SJSA1 (cell line): ENCODE measurements around the gene FAM219A. TPM values are rescaled to one million over a fixed set of nuclear protein-coding genes. Genes with fewer than 3 reads are reported as not detected.

ENCODE experiments used
- DNase-seq, 2 experiments: peaks; one replicate each; pipeline ENCODE4 v3.0.0-alpha.2; 2015 to 2020; ENCODE audit warnings: low spot score in 2 of 2, low read depth in 1 of 2
- H3K27ac ChIP-seq: fragments of 250-450 bp; sonication (Bioruptor Pico); 2 replicates; pipeline ENCODE4 v1.5.1; 2020; ENCODE audit warnings: mild to moderate bottlenecking, moderate library complexity
- H3K27me3 ChIP-seq: fragments of 250-450 bp; sonication (Bioruptor Pico); replicated peaks from 2 replicates; pipeline ENCODE4 v1.5.1; 2020; ENCODE audit warnings: mild to moderate bottlenecking, moderate library complexity
- H3K36me3 ChIP-seq: fragments of 250-450 bp; sonication (Bioruptor Pico); 2 replicates; pipeline ENCODE4 v1.5.1; 2020; ENCODE audit warnings: mild to moderate bottlenecking
- H3K4me1 ChIP-seq: fragments of 250-450 bp; sonication (Bioruptor Pico); replicated peaks from 2 replicates; pipeline ENCODE4 v1.6.1; 2021; ENCODE audit warnings: mild to moderate bottlenecking
- H3K4me3 ChIP-seq: fragments of 250-450 bp; sonication (Bioruptor Pico); 2 replicates; pipeline ENCODE4 v1.5.1; 2020; ENCODE audit warnings: mild to moderate bottlenecking
- H3K9me3 ChIP-seq: fragments of 250-450 bp; sonication (Bioruptor Pico); replicated peaks from 2 replicates; pipeline ENCODE4 v1.5.1; 2020; ENCODE audit warnings: mild to moderate bottlenecking
- total RNA-seq: library from RNA; depleted of rRNA; stranded (reverse); fragments of >200 nt; shearing (Covaris generic); gene quantifications from 2 replicates; pipeline ENCODE4 v1.2.3, GENCODE V29; 2014

Gene FAM219A
- total RNA-seq, 1 experiment from 2014 or later, result 13.3 TPM

GRCh38 chr9:34396276-34397214 is 61.8 kb downstream of the FAM219A start:
- DNase-seq, result no peak
- no peaks in the 10 kb centered on the region for H3K4me1 ChIP-seq
- H3K27me3 ChIP-seq, result no peaks in the 10 kb centered on the region
- H3K9me3 ChIP-seq, result no peaks in the 10 kb centered on the region
- no peak overlapping the region for H3K4me3 ChIP-seq
- no peaks in the 10 kb centered on the region for H3K36me3 ChIP-seq
- no peak overlapping the region for H3K27ac ChIP-seq

- Histone ChIP-seq H3K27me3 (no peaks in the 10 kb centered on the region), H3K9me3 (no peaks in the 10 kb centered on the region), H3K36me3 (no peaks in the 10 kb centered on the region), H3K4me3 (no peak overlapping the region), H3K27ac (no peak overlapping the region), H3K4me1 (no peaks in the 10 kb centered on the region)
- no peak for DNase-seq
Measured at GRCh38 chr9:34392511-34392910, 65.9 kb downstream of the FAM219A start.

GRCh38 chr9:34387239-34387638 is 71.1 kb downstream of the FAM219A start:
- H3K9me3 ChIP-seq, result no peaks in the 10 kb centered on the region
- no peak for DNase-seq
- H3K27ac ChIP-seq, result no peak overlapping the region
- H3K4me3 ChIP-seq, result no peak overlapping the region
- H3K27me3 ChIP-seq, result no peaks in the 10 kb centered on the region
- H3K4me1 ChIP-seq, result no peaks in the 10 kb centered on the region
- H3K36me3 ChIP-seq, result no peaks in the 10 kb centered on the region

GRCh38 chr9:34386656-34387055 is 71.7 kb downstream of the FAM219A start:
- DNase-seq, result no peak
- no peak overlapping the region for H3K27ac ChIP-seq
- H3K4me3 ChIP-seq, result no peak overlapping the region
- H3K9me3 ChIP-seq, result no peaks in the 10 kb centered on the region
- H3K36me3 ChIP-seq, result no peaks in the 10 kb centered on the region
- H3K4me1 ChIP-seq, result no peaks in the 10 kb centered on the region
- no peaks in the 10 kb centered on the region for H3K27me3 ChIP-seq

GRCh38 chr9:34385561-34386230 is 72.7 kb downstream of the FAM219A start:
- no peak overlapping the region for H3K27ac ChIP-seq
- no peaks in the 10 kb centered on the region for H3K4me1 ChIP-seq
- H3K9me3 ChIP-seq, result no peaks in the 10 kb centered on the region
- no peak overlapping the region for H3K4me3 ChIP-seq
- no peaks in the 10 kb centered on the region for H3K36me3 ChIP-seq
- no peaks in the 10 kb centered on the region for H3K27me3 ChIP-seq
- no peak for DNase-seq

- Histone ChIP-seq H3K27ac (no peak overlapping the region), H3K27me3 (no peaks in the 10 kb centered on the region)
- DNase-seq, result no peak
Measured at GRCh38 chr9:34384368-34385165, 73.8 kb downstream of the FAM219A start.

GRCh38 chr9:34383904-34384303 is 74.5 kb downstream of the FAM219A start:
- no peaks in the 10 kb centered on the region for H3K27me3 ChIP-seq
- no peaks in the 10 kb centered on the region for H3K9me3 ChIP-seq
- no peak for DNase-seq

More at GRCh38 chr9:34384368-34385165, 73.8 kb downstream of the FAM219A start:
- 0 out of 2 replicates have a peak, but pooled peaks cover 2% of the 10 kb centered on the region for H3K4me1 ChIP-seq
- H3K4me3 ChIP-seq, result no peak overlapping the region
- H3K9me3 ChIP-seq, result no peaks in the 10 kb centered on the region
- H3K36me3 ChIP-seq, result no peaks in the 10 kb centered on the region

GRCh38 chr9:34382879-34383278 is 75.5 kb downstream of the FAM219A start:
- H3K27me3 ChIP-seq, result no peaks in the 10 kb centered on the region
- H3K36me3 ChIP-seq, result no peaks in the 10 kb centered on the region
- no peak overlapping the region for H3K27ac ChIP-seq
- H3K4me1 ChIP-seq, result 0 out of 2 replicates have a peak, but pooled peaks cover 2% of the 10 kb centered on the region
- no peaks in the 10 kb centered on the region for H3K9me3 ChIP-seq
- DNase-seq, result no peak
- no peak overlapping the region for H3K4me3 ChIP-seq

More at GRCh38 chr9:34383904-34384303, 74.5 kb downstream of the FAM219A start:
- Histone ChIP-seq H3K36me3 (no peaks in the 10 kb centered on the region), H3K4me1 (0 out of 2 replicates have a peak, but pooled peaks cover 2% of the 10 kb centered on the region), H3K27ac (no peak overlapping the region), H3K4me3 (no peak overlapping the region)

- H3K27ac ChIP-seq, result no peak overlapping the region
- DNase-seq, result no peak
- no peaks in the 10 kb centered on the region for H3K9me3 ChIP-seq
Measured at GRCh38 chr9:34382054-34382453, 76.3 kb downstream of the FAM219A start.

GRCh38 chr9:34381323-34381722 is 77.0 kb downstream of the FAM219A start:
- Histone ChIP-seq H3K4me3 (no peak overlapping the region), H3K9me3 (no peaks in the 10 kb centered on the region), H3K36me3 (no peaks in the 10 kb centered on the region), H3K27ac (no peak overlapping the region), H3K27me3 (no peaks in the 10 kb centered on the region), H3K4me1 (0 out of 2 replicates have a peak, but pooled peaks cover 3% of the 10 kb centered on the region)
- no peak for DNase-seq

More at GRCh38 chr9:34382054-34382453, 76.3 kb downstream of the FAM219A start:
- no peaks in the 10 kb centered on the region for H3K36me3 ChIP-seq
- no peak overlapping the region for H3K4me3 ChIP-seq
- H3K27me3 ChIP-seq, result no peaks in the 10 kb centered on the region
- H3K4me1 ChIP-seq, result 0 out of 2 replicates have a peak, but pooled peaks cover 2% of the 10 kb centered on the region

GRCh38 chr9:34380511-34381315 is 77.7 kb downstream of the FAM219A start:
- H3K27ac ChIP-seq, result no peak overlapping the region
- H3K4me3 ChIP-seq, result peak overlapping the region; percentile 26
- no peaks in the 10 kb centered on the region for H3K36me3 ChIP-seq
- H3K9me3 ChIP-seq, result no peaks in the 10 kb centered on the region
- H3K27me3 ChIP-seq, result no peaks in the 10 kb centered on the region
- 0 out of 2 replicates have a peak, but pooled peaks cover 7% of the 10 kb centered on the region for H3K4me1 ChIP-seq
- DNase-seq, result peak; percentile 19 to 52

- no peaks in the 10 kb centered on the region for H3K9me3 ChIP-seq
- H3K27ac ChIP-seq, result no peak overlapping the region
- H3K4me1 ChIP-seq, result 0 out of 2 replicates have a peak, but pooled peaks cover 7% of the 10 kb centered on the region
- no peak for DNase-seq
- H3K4me3 ChIP-seq, result no peak overlapping the region
- H3K27me3 ChIP-seq, result no peaks in the 10 kb centered on the region
- H3K36me3 ChIP-seq, result no peaks in the 10 kb centered on the region
Measured at GRCh38 chr9:34380034-34380510, 78.3 kb downstream of the FAM219A start.
